HG02938 (cell line): Measurements from ENCODE around the gene PPEF1.

Experiments used
- ATAC-seq: cut with Tn5 transposase; IDR thresholded peaks from one replicate; pipeline ENCODE4 v1.9.1; 2021; ENCODE audit warnings: mild to moderate bottlenecking, moderate library complexity; ENCODE audit not compliant: unreplicated experiment

Gene PPEF1, protein sequence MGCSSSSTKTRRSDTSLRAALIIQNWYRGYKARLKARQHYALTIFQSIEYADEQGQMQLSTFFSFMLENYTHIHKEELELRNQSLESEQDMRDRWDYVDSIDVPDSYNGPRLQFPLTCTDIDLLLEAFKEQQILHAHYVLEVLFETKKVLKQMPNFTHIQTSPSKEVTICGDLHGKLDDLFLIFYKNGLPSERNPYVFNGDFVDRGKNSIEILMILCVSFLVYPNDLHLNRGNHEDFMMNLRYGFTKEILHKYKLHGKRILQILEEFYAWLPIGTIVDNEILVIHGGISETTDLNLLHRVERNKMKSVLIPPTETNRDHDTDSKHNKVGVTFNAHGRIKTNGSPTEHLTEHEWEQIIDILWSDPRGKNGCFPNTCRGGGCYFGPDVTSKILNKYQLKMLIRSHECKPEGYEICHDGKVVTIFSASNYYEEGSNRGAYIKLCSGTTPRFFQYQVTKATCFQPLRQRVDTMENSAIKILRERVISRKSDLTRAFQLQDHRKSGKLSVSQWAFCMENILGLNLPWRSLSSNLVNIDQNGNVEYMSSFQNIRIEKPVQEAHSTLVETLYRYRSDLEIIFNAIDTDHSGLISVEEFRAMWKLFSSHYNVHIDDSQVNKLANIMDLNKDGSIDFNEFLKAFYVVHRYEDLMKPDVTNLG

DNA sequence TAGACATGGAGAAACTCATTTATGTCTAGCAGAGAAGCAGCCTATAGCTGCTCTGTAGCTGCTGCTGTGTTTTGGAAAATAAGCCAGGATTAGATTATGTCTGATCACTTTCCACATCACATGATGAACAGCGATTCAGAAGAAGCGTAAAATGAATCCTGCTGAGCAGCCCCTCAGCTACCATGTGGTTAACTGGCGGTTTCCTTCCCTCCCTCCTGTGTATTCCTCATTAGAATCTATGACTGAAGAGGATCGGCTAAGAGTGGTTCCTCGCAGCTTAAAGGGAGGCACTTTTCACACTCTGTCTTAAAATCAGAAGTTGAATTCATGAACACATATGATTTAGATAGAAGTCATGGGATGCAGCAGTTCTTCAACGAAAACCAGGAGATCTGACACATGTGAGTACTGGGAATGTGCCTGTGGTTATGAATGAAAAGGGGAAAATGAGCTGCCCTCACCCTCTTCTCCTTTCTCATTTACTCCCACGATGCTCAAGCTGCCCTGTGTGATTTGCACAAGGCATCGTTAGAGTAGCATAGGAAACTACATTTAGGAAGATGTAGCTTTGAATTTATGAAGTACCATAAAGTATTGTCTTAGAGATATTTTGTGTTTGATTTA, at the start of gene PPEF1:
PPEF1 (plus strand) TSS at position 220 of the 624 bp plus-strand sequence; CDS start at position 356, 136 bp downstream.
- ATAC-seq, result no peak

DNA sequence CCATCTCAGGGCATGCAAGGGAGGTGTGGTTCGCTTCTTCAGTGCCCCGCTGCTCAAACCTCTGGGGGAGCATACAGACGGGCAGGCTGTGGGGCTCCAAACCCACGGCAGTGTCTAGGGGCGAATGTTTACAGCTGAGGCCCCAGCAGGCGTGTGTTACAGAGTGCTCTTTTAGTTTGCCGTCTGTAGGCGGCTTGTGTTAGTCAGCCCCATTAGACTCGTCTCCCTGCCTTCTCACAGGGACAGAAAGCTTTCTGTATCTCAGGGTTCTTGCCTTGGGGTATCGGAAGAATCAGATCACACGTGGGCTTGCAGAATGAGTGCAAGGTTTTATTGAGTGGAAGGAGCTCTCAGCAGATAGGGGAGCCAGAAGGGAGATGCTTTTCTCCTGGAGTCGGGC, 46.2 kb upstream of the PPEF1 start:
- no peak for ATAC-seq

DNA sequence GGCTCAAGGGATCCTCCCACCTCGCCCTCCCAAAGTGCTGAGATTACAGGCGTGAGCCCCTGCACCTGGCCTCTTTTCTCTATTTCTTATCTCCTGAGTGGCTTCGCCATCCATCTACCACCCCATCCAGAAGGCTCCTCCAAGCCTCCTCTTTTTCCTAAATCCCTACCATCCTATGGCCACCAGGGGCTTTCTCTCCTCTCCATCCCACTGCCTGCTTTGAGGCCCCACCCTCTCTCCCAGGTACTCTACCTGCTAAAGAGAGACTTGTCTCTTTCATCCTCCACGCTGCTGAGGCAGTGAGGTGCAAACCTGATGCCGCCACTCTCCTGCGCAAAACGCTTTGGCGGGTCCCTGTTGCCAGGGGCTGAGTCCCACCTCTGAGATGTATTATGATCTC, 42.5 kb upstream of the PPEF1 start:
- no peak for ATAC-seq

DNA sequence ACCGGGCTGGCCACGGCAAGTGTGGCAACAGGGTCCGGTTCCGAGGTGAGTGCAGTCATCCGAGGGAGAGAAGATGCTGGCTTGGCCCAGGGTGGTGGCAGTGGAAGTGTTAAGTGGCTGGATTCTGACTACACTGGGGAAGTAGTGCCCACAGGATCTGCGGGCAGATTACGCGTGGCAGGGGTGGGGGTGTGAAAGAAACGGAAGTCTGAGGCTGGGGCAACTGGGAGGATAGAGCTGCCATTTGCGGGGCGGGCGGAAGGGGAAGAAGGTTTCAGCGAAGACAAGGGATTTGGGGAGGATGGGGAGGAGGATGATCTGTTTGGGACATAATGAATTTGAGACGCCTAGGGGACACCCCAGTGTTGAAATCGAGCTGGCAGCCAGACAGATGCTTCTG, 40.8 kb upstream of the PPEF1 start:
- ATAC-seq, result no peak

DNA sequence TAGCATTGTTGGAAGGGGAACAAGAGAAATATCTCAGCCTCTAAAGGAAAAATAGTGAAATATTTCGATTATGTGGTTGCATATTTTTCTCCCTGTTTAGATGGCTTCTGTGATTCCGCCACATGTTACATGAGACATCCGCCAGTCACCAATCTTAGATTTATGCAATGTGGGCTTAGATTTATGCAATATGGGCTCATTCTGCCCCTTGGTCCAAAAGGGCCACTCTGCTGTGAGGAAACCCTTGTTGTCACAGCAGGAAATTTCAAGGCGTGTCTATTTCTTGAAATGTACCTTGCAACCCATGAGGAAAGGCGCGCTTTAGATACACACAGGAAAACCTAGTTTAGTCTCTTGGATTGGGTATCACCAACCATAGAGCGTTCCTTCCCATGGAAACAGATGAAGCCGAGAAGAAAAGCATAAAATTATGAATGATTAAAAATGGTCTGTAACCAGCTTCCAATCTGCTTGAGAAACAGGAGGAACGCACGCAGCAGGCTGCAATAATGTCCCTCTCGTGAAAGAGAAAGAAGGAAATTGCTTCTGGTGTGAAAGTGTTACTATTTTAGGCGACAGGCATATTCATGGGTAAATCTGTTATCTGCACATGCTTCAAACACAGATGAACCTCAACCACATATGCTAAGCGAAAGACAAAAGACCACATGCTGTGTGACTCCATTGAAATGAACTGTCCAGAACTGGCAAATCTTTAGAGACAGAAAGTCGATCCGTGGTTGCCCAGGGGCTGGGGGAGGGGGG, 39.2 kb upstream of the PPEF1 start:
- ATAC-seq, result peak; percentile 64

DNA sequence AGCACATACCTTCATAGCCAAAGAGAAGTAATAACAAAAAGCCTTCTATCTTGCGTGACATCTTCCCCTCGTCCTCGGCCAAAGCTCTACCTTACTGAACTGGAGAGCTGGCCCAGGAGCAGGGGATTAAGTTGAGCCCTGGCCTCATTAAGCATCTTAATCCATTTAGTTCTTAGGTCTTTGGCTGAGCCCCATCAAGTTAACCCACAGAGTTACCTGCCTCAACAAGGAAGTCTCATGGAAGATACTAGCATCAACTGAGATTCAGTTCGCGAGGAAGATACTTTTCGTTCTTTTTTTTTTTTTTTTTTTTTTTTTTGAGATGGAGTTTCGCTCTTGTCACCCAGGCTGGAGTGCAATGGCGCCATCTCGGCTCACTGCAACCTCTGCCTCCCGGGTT, 35.4 kb upstream of the PPEF1 start, which contains the start of gene RS1:
RS1 (minus strand) TSS at position 101 of the 400 bp plus-strand sequence; CDS start at position 61, 40 bp downstream.
- no peak for ATAC-seq

DNA sequence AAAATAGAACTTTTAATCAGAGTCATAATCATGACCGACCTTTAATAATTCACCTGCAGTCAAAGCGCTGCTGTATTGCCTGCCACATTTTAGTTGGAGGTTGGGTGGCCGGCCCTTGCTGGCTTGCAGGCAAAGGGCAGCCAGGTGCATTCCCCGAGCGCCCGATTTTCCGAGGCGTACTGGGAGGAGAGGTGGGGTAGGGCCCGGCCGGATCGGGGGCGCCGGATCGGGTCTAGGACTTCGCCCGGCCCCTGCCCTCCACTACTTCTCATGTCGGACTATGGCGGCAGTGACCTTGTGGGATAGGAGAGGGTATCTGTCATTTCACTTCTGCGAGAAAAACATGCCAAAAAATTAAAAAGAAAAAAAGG, 33.0 kb upstream of the PPEF1 start:
- ATAC-seq, result peak; percentile 29

DNA sequence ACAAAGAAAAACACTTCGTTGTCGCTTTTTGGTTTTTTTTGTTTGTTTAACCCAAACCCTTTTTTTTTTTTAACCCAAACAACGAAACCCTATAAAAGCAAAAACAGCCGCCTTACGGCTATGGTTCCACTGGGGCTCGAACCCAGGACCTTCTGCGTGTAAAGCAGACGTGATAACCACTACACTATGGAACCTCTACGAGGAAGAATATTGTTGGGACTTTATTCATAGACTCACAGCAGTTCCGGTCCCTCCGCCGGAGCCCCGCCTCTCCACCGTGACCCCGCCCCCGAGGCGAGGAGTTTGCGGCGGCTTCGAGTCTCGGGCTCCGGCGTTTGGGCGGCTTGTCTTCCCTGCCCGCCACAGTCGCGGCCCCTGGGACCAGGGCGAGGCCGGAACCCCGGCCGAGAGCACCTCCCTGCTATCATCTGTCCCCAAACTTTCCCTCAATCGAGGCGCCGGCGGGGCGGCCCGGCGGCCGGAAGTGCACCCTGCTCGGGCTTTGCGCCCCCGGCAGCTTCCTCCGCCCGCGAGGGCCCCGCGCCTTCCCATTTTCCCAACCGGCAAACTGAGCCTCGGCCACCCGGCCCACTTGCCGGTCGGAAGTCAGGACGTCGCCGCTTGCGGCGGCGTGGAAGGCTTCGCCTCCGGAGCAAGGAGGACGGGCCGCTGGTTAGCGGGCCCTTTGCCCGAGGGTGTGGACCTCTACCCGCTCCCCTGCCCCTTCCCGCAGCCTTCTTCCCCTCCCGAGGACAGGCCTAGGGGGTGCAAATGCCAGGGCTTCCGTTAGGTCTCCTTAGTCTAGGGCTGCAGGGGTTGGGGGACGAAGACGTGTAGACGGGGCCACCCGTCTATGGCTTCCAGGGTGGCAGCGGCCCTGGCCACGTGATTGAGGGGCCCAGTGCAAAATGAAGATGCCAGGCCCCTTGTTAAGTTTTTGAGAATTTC, 32.4 kb upstream of the PPEF1 start:
- peak; percentile 81 for ATAC-seq

DNA sequence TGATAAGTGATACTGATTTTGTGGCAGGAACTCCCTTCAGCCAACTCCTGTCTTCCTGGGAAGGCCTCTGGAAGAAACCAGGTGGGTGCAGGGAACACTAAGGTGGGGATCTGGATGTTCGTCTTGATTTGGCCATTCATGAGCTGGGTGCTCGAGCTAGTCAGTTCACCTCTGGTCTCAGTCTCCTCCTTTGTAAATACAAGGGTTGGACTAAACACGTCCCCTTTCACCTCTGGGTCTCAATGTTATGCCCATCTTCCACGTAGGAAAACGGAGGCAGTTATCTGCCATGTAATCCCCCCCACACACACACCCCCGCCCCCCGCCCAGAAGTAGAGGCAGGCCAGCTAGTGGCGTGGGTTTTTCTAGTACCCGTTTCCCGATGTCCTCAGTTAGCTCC, 31.4 kb upstream of the PPEF1 start:
- ATAC-seq, result no peak

DNA sequence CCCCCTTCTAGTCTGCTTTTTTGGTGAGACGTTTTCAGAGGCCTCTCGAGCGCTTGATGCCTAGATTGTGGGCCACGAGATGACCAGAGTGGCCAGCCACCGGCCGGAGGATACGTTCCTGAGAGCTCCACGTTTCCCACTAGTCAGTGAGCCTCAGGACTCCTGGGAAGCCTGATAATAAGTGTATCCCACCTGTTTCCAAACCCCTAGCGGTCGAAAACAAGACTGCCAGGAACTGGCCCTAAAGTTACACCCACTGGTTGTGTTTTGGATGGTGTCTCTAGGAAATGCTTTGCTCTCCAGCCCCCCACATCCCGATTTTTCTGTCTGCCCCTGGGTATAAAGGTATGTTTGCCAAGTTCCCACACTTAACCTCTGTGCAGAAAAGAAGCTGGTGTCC, 31.0 kb upstream of the PPEF1 start:
- ATAC-seq, result no peak

DNA sequence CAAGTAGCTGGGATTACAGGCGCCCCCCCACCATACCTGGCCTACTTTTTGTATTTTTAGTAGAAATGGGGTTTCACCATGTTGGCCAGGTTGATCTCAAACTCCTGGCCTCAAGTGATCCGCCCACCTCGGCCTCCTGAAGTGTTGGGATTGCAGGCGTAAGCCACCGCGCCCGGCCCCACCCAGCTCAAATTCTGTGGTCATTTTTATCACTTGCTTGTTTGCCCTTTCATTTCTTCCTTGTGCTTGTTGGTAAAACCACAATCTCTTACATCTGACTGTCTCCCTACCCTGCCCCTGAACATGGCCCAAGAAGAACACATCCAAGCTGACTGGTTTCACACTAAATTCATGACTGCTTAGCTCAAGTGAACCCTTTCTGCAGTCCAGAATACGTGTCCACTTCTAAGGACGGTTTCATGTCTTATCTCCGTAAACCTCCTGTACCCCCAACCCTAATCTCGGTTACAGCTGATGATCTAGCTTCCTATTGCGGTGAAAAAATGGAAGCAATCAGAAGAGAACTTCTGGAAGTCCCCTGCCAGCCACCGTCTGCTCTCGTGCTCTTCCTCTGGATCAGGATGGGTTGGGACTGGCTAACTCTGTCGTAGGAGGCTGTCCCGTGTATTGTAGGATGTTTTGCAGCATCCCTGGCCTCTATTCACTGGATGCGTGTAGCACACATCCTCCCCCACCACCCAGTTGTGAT, 30.1 kb upstream of the PPEF1 start:
- no peak for ATAC-seq

DNA sequence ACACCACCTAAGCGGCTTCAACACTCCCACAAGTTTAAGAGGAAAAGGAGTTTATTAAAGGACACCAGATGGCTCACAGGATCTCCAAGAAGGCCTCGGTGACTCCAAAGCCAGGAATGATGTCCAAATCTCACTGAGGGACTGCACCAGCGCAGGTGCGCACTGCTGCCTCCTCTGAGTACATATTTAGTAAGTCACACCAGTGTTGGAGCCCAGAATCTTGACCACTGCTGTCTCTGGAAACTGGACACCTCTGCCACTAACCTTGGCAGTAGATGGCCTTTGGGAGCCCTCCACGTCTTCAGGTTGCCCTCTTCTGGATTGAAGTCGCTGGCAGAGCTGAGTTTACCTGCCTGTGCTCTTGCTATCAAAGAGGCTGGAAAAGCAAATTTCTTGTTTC, 25.4 kb upstream of the PPEF1 start:
- ATAC-seq, result no peak

DNA sequence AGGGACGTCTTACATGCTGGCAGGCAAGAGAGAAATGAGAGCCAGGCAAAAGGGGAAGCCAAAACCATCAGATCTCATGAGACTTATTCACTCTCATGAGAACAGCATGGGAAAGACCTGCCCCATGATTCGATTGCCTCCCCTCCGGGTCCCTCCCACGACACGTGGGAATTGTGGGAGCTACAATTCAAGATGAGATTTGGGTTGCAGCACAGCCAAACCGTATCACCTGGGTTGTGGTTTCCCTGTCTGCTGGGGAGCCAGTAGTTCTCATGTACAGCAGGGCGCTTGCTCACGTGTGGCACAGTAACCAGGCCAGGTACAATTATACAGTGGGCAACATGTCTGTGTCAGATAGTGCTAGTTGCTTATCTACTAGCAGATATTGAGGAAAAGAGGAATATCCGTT, 24.5 kb upstream of the PPEF1 start:
- ATAC-seq, result no peak

DNA sequence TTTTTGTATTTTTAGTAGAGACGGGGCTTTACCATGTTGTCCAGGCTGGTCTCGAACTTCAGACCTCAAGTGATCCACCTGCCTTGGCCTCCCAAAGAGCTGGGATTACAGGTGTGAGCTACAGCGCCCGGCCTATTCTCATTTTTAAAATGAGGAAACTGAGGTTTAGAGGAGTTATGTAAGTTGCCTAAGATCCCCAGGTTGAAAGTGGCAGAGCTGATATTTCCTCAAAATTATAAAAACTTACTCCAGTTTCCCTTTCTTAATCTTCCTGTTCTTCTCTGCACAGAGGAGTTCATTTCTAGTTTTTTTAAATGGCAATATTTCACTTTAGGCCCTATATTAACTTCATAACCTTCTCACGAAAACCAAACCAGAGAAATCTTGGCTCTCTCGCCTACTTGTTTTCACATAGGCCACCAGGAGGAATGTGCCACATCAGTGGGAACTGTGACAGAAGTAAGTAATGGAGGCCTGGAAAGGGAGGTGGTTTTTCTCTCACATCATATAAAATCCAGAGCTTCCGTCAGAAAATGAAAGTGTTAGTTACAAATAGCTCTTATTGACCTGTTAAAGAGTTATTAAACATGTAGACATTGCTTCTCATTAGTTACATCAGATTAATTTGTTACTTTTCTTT, 19.5 kb upstream of the PPEF1 start:
- ATAC-seq, result no peak

DNA sequence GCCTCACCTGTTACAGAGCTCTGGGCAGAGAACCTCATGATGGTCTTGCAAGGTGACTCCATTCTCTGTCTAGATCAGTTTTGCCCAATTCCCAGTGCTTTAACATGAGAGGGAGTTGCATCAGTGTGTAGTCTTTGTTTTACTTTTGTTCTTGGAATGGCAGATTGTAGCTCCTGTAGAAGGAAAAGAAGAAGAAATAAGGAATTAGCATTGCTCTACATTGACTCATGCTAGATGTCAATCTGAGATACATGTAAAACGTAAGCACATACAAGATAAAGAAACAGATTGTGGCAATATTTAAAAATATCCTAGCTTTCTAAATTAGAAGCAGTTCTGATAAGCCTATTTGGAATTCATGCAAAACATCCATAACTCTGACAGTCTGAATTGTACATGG, 16.0 kb upstream of the PPEF1 start:
- no peak for ATAC-seq

DNA sequence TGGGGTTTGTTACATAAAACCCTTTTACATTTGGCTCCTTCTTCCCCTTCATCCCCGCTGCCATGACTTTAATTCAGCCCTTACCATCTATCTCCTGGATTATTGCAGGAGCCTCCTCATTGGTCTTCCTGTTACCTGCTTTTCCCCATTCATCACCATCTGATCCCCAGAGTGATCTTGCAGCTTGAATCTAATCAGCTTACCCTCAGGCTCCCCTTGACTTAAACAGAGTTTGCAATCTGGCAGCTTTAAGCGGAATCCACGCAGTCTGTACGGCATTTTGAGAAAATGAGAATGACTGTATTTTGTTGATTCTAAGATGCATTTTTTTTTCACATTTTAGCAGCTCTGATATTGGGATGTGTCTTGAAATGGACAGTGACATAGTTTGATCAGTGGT, 14.9 kb upstream of the PPEF1 start:
- ATAC-seq, result no peak

DNA sequence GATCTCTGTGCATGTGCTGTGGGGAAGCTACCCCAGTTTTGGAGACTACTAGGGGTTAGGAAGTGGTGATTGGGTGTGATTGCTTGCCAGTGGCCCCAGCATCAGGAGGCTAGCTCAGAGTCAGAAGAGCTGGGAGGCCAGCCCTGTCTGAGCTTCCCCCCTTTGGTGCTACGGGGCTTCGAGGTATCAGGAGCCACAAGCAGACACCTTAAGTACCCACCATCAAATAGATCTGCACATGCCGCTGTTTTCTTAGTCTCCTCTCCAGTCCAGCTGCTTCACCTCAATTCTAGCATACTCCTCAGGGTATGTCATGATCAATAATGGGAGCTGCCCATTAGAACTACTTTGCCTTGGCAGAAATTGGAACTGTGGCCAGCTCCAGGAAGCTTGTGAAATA, 10.8 kb upstream of the PPEF1 start:
- ATAC-seq, result no peak

DNA sequence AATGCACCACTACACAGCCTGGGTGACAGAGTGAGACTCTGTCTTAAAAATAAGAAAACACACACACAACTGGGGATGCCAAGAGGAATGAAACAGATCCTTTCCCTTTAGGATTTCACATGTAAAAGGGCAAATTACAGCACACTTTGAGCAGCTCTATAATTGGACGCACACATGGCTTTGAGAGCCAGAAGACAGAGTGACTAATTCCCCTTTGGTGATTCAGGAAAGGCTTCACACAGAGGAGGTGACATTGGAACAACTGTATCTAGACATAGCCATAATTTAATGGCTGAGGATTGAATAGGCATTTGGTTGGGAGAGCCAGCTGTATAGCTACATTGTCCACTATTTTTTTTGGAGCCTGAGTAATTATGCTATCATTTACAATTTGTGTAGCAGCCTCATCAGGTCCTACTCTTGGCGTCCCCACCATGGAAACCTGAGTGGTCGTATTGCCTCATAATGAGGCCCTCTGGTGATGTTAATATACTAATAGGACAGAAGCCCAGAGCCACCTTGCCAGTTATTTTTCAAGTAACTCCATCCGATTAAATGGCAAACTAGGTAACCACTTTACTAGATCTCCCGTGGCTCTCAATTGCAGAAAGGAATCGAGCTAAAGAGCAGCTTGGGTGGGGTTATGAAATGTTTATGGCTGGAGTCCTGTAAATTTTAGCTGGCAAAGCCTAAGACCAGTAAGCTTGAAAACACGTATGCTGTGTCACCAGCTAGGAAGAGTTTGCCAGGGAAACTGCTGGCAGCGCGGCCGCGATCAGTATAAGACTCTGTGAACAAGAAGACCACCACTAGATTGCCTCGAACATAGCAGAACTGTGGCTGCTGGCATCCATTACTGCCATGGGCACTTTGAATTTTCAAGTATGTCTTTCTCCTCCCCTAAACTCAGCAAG, 8.5 kb upstream of the PPEF1 start:
- ATAC-seq, result no peak
